ENCODE results near the gene DLGAP1. TPM values are rescaled to one million over a fixed set of nuclear protein-coding genes. Genes with fewer than 3 reads are reported as not detected.

The DLGAP1 gene
- polyA plus RNA-seq, 1 of the 3 experiments (the other 2 are of a cell fraction): not detected

DNA sequence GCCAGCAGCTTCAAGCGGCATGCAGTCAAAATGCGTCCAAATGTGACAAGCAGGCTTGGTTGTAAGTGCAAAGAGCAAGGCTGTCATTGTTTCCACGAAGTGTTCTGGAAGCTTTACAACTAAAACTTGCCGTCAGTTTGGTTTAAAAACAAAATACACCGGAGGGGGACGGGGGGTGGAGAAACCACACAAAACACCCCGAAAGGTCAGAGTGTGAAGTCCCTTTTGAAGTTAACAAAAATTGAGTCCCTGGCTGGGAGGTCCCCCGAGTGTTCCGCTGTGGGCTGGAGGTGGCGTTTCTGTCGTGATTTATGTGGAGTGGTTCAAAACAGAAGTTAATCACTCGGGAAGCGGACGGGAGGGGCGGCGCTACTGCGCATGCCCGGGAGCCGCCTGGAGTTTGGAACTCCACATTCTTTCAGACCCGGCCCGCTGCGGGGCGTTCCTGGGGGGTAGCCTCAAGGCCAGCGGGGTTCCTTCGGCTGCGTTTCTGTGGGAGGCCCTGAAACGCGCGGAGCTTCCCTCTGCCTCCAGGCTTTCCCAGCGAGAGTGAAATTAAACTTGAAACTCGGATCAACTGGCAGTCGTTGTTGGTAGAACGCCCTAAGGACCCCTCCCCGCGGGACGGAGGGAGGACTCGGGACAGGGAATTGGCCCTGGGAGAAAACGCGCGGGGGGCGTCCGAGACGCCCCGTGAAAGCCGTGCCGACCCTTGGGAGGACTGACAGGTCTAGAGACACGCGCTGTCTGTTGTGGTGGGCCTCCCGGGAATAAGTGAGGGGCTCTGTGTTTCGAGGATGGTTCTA lies 1003.7 kb downstream of the DLGAP1 start:
- Histone ChIP-seq H3F3A (replicated peaks; ENCODE audit: insufficient read depth) (peaks cover 47% of the 10 kb centered on the region), H3K9me3 (no peaks in the 10 kb centered on the region), H3K27ac (ENCODE audit: low read depth in 2 of 2, low read length in 1 of 2) (peak overlapping the region; percentile 96 to 99), H3K36me3 (replicated peaks in 1 of 2; ENCODE audit: control insufficient read depth in 1 of 2, insufficient read depth in 2 of 2, low read length in 1 of 2) (peaks cover 3 to 4% of the 10 kb centered on the region in 2 experiments), H4K20me1 (ENCODE audit: insufficient read depth) (peaks cover 22% of the 10 kb centered on the region), H3K27me3 (ENCODE audit: insufficient read depth) (no peaks in the 10 kb centered on the region), H3K4me2 (peak overlapping the region; percentile 86), H3K9me2 (no peaks in the 10 kb centered on the region), H2AFZ (ENCODE audit: low read depth) (no peak overlapping the region), H3K9ac (peak overlapping the region; percentile 99), H3K4me3 (ENCODE audit: low read depth in 2 of 2, low read length in 1 of 2) (peak overlapping the region; percentile 74 to 93), H3K4me1 (ENCODE audit: control insufficient read depth in 1 of 2, insufficient read depth in 2 of 2, low read depth in 1 of 2, low read length in 1 of 2) (peaks cover 31 to 35% of the 10 kb centered on the region in 2 experiments; a peak in 3 of 4 replicates), H3K79me2 (ENCODE audit: insufficient read depth) (peaks cover 73% of the 10 kb centered on the region)
- ChIA-PET CTCF (interaction anchor here (0.8 to 6.2 kb wide), 10 partner anchors 9 to 215 kb away, joined by 3 to 66 read pairs (median 8); no protein-coding TSS in a partner anchor), POLR2A (no interaction called here)
- DNase-seq: peak; percentile 86
- WGBS (ENCODE audit: low lambda C conversion rate): under 1% methylated on average over 39 of the region's 50 CpGs
- no peak for TF ChIP-seq FOSL2 (IDR thresholded peaks at IDR 0.05; ENCODE audit: borderline replicate concordance, low read depth)
- TF ChIP-seq EZH2phosphoT487 (IDR thresholded peaks at IDR 0.05; ENCODE audit: borderline replicate concordance, low read depth): no peak
- 0 out of 2 replicates have a peak, but pooled peaks have one; percentile 3 for TF ChIP-seq TCF12 (IDR thresholded peaks at IDR 0.05)
- TF ChIP-seq EP300 (IDR thresholded peaks at IDR 0.05; ENCODE audit: borderline replicate concordance in 1 of 2, low read depth in 1 of 2, low read length in 1 of 2): no peak
- TF ChIP-seq RFX5 (IDR thresholded peaks at IDR 0.05; ENCODE audit: low read length): no peak; the same call in 1 of the 2 replicates
- TF ChIP-seq, protein P1, sequence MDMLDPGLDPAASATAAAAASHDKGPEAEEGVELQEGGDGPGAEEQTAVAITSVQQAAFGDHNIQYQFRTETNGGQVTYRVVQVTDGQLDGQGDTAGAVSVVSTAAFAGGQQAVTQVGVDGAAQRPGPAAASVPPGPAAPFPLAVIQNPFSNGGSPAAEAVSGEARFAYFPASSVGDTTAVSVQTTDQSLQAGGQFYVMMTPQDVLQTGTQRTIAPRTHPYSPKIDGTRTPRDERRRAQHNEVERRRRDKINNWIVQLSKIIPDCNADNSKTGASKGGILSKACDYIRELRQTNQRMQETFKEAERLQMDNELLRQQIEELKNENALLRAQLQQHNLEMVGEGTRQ (IDR thresholded peaks at IDR 0.05; ENCODE audit: borderline replicate concordance, low read depth, low read length): no peak
- no peak for TF ChIP-seq USF1 (IDR thresholded peaks at IDR 0.05; ENCODE audit: borderline replicate concordance, low read depth)
- TF ChIP-seq GABPA (IDR thresholded peaks at IDR 0.05; ENCODE audit: low read depth): no peak
- 0 out of 2 replicates have a peak, but pooled peaks have one; percentile 53 for TF ChIP-seq MXI1 (IDR thresholded peaks at IDR 0.05; ENCODE audit: low read depth, low read length)
- TF ChIP-seq TAF1 (IDR thresholded peaks at IDR 0.05; ENCODE audit: borderline replicate concordance, low read depth, low read length): peak; percentile 56
- peak; percentile 6; the same call in 1 of the 2 replicates for TF ChIP-seq RCOR1 (IDR thresholded peaks at IDR 0.05; ENCODE audit: low read length)
- TF ChIP-seq RAD21 (IDR thresholded peaks at IDR 0.05; ENCODE audit: low read length): no peak
- TF ChIP-seq JUND (IDR thresholded peaks at IDR 0.05): no peak
- TF ChIP-seq SIN3A (IDR thresholded peaks at IDR 0.05; ENCODE audit: borderline replicate concordance, low read depth, low read length): peak; percentile 40; the same call in 1 of the 2 replicates
- TF ChIP-seq ELF1 (IDR thresholded peaks at IDR 0.05): no peak
- no peak for TF ChIP-seq YY1 (IDR thresholded peaks at IDR 0.05; ENCODE audit: low read depth)
- TF ChIP-seq FOXJ3 (CRISPR knock-in tag; IDR thresholded peaks at IDR 0.05): no peak
- TF ChIP-seq MAX (IDR thresholded peaks at IDR 0.05; ENCODE audit: low read depth): no peak
- 0 out of 2 replicates have a peak, but pooled peaks have one; percentile 2 for TF ChIP-seq MEF2A (IDR thresholded peaks at IDR 0.05; ENCODE audit: borderline replicate concordance, low read depth)
- TF ChIP-seq, protein P2, sequence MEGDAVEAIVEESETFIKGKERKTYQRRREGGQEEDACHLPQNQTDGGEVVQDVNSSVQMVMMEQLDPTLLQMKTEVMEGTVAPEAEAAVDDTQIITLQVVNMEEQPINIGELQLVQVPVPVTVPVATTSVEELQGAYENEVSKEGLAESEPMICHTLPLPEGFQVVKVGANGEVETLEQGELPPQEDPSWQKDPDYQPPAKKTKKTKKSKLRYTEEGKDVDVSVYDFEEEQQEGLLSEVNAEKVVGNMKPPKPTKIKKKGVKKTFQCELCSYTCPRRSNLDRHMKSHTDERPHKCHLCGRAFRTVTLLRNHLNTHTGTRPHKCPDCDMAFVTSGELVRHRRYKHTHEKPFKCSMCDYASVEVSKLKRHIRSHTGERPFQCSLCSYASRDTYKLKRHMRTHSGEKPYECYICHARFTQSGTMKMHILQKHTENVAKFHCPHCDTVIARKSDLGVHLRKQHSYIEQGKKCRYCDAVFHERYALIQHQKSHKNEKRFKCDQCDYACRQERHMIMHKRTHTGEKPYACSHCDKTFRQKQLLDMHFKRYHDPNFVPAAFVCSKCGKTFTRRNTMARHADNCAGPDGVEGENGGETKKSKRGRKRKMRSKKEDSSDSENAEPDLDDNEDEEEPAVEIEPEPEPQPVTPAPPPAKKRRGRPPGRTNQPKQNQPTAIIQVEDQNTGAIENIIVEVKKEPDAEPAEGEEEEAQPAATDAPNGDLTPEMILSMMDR (IDR thresholded peaks at IDR 0.05): no peak
- TF ChIP-seq RXRA (IDR thresholded peaks at IDR 0.05; ENCODE audit: borderline replicate concordance, low read depth): no peak
- TF ChIP-seq GATA2 (CRISPR knock-in tag; IDR thresholded peaks at IDR 0.05): no peak
- TF ChIP-seq ZBTB33 (IDR thresholded peaks at IDR 0.05; ENCODE audit: borderline replicate concordance, low read depth): no peak
- TF ChIP-seq POLR2AphosphoS5 (IDR thresholded peaks at IDR 0.05; ENCODE audit: low read depth, low read length): peak; percentile 77
- 0 out of 2 replicates have a peak, but pooled peaks have one; percentile 23 for TF ChIP-seq FOXM1 (IDR thresholded peaks at IDR 0.05; ENCODE audit: low read depth)
- TF ChIP-seq, protein P3, sequence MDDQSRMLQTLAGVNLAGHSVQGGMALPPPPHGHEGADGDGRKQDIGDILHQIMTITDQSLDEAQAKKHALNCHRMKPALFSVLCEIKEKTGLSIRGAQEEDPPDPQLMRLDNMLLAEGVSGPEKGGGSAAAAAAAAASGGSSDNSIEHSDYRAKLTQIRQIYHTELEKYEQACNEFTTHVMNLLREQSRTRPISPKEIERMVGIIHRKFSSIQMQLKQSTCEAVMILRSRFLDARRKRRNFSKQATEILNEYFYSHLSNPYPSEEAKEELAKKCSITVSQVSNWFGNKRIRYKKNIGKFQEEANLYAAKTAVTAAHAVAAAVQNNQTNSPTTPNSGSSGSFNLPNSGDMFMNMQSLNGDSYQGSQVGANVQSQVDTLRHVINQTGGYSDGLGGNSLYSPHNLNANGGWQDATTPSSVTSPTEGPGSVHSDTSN (IDR thresholded peaks at IDR 0.05): peak; percentile 91
- TF ChIP-seq NFIC (IDR thresholded peaks at IDR 0.05; ENCODE audit: borderline replicate concordance): no peak
